Ovary (tissue), 3 donors: Measurements from ENCODE around the gene PCDHGA1.

Experiments
- CTCF ChIP-seq, 3 donors: fragments of 450-650 bp in 2 of 3; fragments of 200-600 bp in 1 of 3; IDR thresholded peaks; one replicate each; pipeline versions ENCODE4 v1.5.1 to v1.8.0; 2016 to 2022; ENCODE audit warnings: antibody characterized with exemption in 3 of 3, mild to moderate bottlenecking in 1 of 3
- EP300 ChIP-seq: sonication (generic); formaldehyde crosslinking; IDR thresholded peaks from one replicate; pipeline ENCODE4 v1.6.1; 2017; ENCODE audit warnings: antibody characterized with exemption
- donor health status: DM: no; HTN: no; CAD: no.

- TF ChIP-seq EP300, result no peak
- TF ChIP-seq CTCF (IDR thresholded peaks at IDR 0.05), result no peak
Observed at GRCh38 chr5:141508440-141508797, 178.1 kb downstream of the PCDHGA1 start.
